ENCODE results near the gene CABLES2. TPM values are rescaled to one million over a fixed set of nuclear protein-coding genes. Genes with fewer than 3 reads are reported as not detected.
A peak's percentile ranks its signal among the peaks of the same experiment; 100 is the strongest.

The CABLES2 gene
- total and polyA plus RNA-seq, 9 of the 15 experiments (the other 6 are each of a cell fraction or from before 2014, with no cell fraction given): 0.46 to 4.2 (median 1.6) TPM

DNA sequence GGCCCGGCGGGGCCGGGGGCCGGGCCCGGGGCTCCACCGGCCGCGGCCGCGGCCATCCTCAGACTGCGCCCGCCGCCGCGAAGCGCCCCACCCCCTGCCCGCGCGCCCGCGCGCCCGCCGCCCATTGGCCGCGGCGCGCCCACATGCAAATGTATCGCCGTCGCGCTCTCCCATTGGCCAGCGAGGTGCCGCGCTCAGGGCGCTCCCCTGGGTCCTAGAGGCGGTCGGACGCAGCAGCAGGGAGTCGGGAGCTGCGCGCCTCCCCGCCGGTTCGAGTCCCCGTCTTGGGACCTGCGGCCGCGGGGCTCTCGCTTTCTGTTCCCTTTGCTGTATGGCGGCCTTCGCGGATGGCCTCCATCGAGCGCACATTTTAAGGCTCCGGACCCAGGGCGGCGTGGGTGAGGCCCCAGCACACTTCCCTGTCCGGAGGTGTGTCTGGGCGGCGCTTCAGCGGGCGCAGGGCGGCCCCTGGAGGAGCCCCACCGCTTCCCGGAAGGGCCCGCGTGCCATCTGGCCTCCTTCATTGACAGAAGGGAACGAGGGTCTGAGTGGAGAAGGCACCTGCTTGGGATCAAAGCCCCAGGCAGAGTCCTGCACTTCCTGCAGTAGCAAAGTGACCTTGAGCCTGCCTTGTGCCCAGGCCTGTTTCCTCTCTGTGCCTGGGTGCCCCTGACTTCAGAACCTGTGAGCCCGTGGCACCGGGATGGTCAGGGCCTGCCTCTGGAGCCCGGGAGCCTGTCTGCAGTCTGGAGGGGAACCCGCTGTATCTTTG lies at the start of gene CABLES2 (continued):
- TF ChIP-seq, protein P1, sequence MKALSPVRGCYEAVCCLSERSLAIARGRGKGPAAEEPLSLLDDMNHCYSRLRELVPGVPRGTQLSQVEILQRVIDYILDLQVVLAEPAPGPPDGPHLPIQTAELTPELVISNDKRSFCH (CRISPR knock-in tag; IDR thresholded peaks at IDR 0.05): no peak
- TF ChIP-seq, protein P1 (tag; IDR thresholded peaks at IDR 0.05): peak; percentile 88
- TF ChIP-seq, protein P2, sequence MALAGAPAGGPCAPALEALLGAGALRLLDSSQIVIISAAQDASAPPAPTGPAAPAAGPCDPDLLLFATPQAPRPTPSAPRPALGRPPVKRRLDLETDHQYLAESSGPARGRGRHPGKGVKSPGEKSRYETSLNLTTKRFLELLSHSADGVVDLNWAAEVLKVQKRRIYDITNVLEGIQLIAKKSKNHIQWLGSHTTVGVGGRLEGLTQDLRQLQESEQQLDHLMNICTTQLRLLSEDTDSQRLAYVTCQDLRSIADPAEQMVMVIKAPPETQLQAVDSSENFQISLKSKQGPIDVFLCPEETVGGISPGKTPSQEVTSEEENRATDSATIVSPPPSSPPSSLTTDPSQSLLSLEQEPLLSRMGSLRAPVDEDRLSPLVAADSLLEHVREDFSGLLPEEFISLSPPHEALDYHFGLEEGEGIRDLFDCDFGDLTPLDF (CRISPR knock-in tag; IDR thresholded peaks at IDR 0.05): no peak; the same call in none of the 2 replicates
- no peak for TF ChIP-seq GABPB2 (CRISPR knock-in tag; conservative IDR thresholded peaks at IDR 0.05)
- peak; percentile 89 for TF ChIP-seq MYC (IDR thresholded peaks at IDR 0.05; ENCODE audit: low read depth, low read length)
- peak; percentile 79 for TF ChIP-seq MYC (CRISPR knock-in tag; IDR thresholded peaks at IDR 0.05; ENCODE audit: borderline replicate concordance, low read depth)
- TF ChIP-seq RFX7 (CRISPR knock-in tag; IDR thresholded peaks at IDR 0.05): no peak
- no peak for TF ChIP-seq TCF3 (CRISPR knock-in tag; IDR thresholded peaks at IDR 0.05)
- no peak for TF ChIP-seq WHSC1 (IDR thresholded peaks at IDR 0.05; ENCODE audit: low read length)
- TF ChIP-seq MTA3 (IDR thresholded peaks at IDR 0.05; ENCODE audit: borderline replicate concordance): peak; percentile 95; the same call in 1 of the 2 replicates
- TF ChIP-seq, protein P3, sequence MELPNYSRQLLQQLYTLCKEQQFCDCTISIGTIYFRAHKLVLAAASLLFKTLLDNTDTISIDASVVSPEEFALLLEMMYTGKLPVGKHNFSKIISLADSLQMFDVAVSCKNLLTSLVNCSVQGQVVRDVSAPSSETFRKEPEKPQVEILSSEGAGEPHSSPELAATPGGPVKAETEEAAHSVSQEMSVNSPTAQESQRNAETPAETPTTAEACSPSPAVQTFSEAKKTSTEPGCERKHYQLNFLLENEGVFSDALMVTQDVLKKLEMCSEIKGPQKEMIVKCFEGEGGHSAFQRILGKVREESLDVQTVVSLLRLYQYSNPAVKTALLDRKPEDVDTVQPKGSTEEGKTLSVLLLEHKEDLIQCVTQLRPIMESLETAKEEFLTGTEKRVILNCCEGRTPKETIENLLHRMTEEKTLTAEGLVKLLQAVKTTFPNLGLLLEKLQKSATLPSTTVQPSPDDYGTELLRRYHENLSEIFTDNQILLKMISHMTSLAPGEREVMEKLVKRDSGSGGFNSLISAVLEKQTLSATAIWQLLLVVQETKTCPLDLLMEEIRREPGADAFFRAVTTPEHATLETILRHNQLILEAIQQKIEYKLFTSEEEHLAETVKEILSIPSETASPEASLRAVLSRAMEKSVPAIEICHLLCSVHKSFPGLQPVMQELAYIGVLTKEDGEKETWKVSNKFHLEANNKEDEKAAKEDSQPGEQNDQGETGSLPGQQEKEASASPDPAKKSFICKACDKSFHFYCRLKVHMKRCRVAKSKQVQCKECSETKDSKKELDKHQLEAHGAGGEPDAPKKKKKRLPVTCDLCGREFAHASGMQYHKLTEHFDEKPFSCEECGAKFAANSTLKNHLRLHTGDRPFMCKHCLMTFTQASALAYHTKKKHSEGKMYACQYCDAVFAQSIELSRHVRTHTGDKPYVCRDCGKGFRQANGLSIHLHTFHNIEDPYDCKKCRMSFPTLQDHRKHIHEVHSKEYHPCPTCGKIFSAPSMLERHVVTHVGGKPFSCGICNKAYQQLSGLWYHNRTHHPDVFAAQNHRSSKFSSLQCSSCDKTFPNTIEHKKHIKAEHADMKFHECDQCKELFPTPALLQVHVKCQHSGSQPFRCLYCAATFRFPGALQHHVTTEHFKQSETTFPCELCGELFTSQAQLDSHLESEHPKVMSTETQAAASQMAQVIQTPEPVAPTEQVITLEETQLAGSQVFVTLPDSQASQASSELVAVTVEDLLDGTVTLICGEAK (IDR thresholded peaks at IDR 0.05): peak; percentile 73
- TF ChIP-seq, protein P3 (CRISPR knock-in tag; IDR thresholded peaks at IDR 0.05): no peak
- TF ChIP-seq ZSCAN32 (CRISPR knock-in tag; IDR thresholded peaks at IDR 0.05): no peak
- TF ChIP-seq, protein P4, sequence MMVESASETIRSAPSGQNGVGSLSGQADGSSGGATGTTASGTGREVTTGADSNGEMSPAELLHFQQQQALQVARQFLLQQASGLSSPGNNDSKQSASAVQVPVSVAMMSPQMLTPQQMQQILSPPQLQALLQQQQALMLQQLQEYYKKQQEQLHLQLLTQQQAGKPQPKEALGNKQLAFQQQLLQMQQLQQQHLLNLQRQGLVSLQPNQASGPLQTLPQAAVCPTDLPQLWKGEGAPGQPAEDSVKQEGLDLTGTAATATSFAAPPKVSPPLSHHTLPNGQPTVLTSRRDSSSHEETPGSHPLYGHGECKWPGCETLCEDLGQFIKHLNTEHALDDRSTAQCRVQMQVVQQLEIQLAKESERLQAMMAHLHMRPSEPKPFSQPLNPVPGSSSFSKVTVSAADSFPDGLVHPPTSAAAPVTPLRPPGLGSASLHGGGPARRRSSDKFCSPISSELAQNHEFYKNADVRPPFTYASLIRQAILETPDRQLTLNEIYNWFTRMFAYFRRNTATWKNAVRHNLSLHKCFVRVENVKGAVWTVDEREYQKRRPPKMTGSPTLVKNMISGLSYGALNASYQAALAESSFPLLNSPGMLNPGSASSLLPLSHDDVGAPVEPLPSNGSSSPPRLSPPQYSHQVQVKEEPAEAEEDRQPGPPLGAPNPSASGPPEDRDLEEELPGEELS (CRISPR knock-in tag; IDR thresholded peaks at IDR 0.05; ENCODE audit: borderline replicate concordance): no peak
- TF ChIP-seq FOS (IDR thresholded peaks at IDR 0.05; ENCODE audit: extremely low read depth, insufficient read length): peak; percentile 62
- no peak for TF ChIP-seq CAMTA2 (CRISPR knock-in tag; conservative IDR thresholded peaks at IDR 0.05)

All from K562 (cell line).